ENCODE results near the gene SEMA7A.

The SEMA7A gene

GRCh38 chr15:74396146-74396438, 37.7 kb downstream of the SEMA7A start:
- Histone ChIP-seq H3K4me1 (ENCODE audit: low read length) (peaks cover 99% of the 10 kb centered on the region), H3K36me3 (replicated peaks; ENCODE audit: low read depth, low read length) (peaks cover 5% of the 10 kb centered on the region), H4K20me1 (ENCODE audit: insufficient read depth, low read length) (no peaks in the 10 kb centered on the region), H3K27ac (ENCODE audit: low read length) (peak overlapping the region; percentile 95), H3K4me3 (ENCODE audit: low read length) (peak overlapping the region; percentile 40), H3K4me2 (ENCODE audit: low read length) (peak overlapping the region; percentile 75), H3K79me2 (ENCODE audit: low read length) (peaks cover 33% of the 10 kb centered on the region), H3K27me3 (ENCODE audit: low read depth, low read length) (no peaks in the 10 kb centered on the region), H3K9ac (ENCODE audit: low read length) (peak overlapping the region; percentile 88), H2AFZ (ENCODE audit: low read depth, low read length) (no peak overlapping the region), H3K9me3 (ENCODE audit: insufficient read depth, low read length) (no peaks in the 10 kb centered on the region)
- TF ChIP-seq EZH2phosphoT487 (IDR thresholded peaks at IDR 0.05; ENCODE audit: low read depth) (no peak), CTCF (IDR thresholded peaks at IDR 0.05; ENCODE audit: low read depth, low read length) (no peak)

GRCh38 chr15:74395319-74396145, 38.2 kb downstream of the SEMA7A start:
- H3K4me1 ChIP-seq (ENCODE audit: low read length): peaks cover 99% of the 10 kb centered on the region

GRCh38 chr15:74394090-74394846, 39.5 kb downstream of the SEMA7A start:
- Histone ChIP-seq H3K27ac (ENCODE audit: low read length) (peak overlapping the region; percentile 95), H3K9me3 (ENCODE audit: insufficient read depth, low read length) (no peaks in the 10 kb centered on the region), H3K4me2 (ENCODE audit: low read length) (peak overlapping the region; percentile 75)

More at GRCh38 chr15:74395319-74396145, 38.2 kb downstream of the SEMA7A start:
- TF ChIP-seq EZH2phosphoT487 (IDR thresholded peaks at IDR 0.05; ENCODE audit: low read depth) (no peak), CTCF (IDR thresholded peaks at IDR 0.05; ENCODE audit: low read depth, low read length) (no peak)
- Histone ChIP-seq H3K79me2 (ENCODE audit: low read length) (peaks cover 32% of the 10 kb centered on the region), H3K4me3 (ENCODE audit: low read length) (peak overlapping the region; percentile 40), H3K27ac (ENCODE audit: low read length) (peak overlapping the region; percentile 95), H2AFZ (ENCODE audit: low read depth, low read length) (no peak overlapping the region), H3K9me3 (ENCODE audit: insufficient read depth, low read length) (no peaks in the 10 kb centered on the region), H3K9ac (ENCODE audit: low read length) (peak overlapping the region; percentile 88), H3K36me3 (replicated peaks; ENCODE audit: low read depth, low read length) (peaks cover 5% of the 10 kb centered on the region), H4K20me1 (ENCODE audit: insufficient read depth, low read length) (no peaks in the 10 kb centered on the region), H3K27me3 (ENCODE audit: low read depth, low read length) (no peaks in the 10 kb centered on the region), H3K4me2 (ENCODE audit: low read length) (peak overlapping the region; percentile 75)

More at GRCh38 chr15:74394090-74394846, 39.5 kb downstream of the SEMA7A start:
- Histone ChIP-seq H2AFZ (ENCODE audit: low read depth, low read length) (no peak overlapping the region), H3K4me1 (ENCODE audit: low read length) (peaks cover 98% of the 10 kb centered on the region), H3K4me3 (ENCODE audit: low read length) (no peak overlapping the region), H3K36me3 (replicated peaks; ENCODE audit: low read depth, low read length) (peaks cover 5% of the 10 kb centered on the region), H3K79me2 (ENCODE audit: low read length) (peaks cover 23% of the 10 kb centered on the region), H3K9ac (ENCODE audit: low read length) (peak overlapping the region; percentile 88), H4K20me1 (ENCODE audit: insufficient read depth, low read length) (no peaks in the 10 kb centered on the region), H3K27me3 (ENCODE audit: low read depth, low read length) (no peaks in the 10 kb centered on the region)
- TF ChIP-seq CTCF (IDR thresholded peaks at IDR 0.05; ENCODE audit: low read depth, low read length) (no peak), EZH2phosphoT487 (IDR thresholded peaks at IDR 0.05; ENCODE audit: low read depth) (no peak)

All from OCI-LY3 (cell line).